IPS-NIHi7 (cell line): ENCODE measurements around the gene RBBP8NL.

Experiments
- DNase-seq: peaks from one replicate; pipeline ENCODE4 v3.0.0; 2012; ENCODE audit warnings: mixed read lengths; ENCODE audit errors: extremely low spot score

The RBBP8NL gene

GRCh38 chr20:62427172-62428001 is at the start of gene RBBP8NL:
RBBP8NL (minus strand) TSS chr20:62427539; CDS start chr20:62419647, 7,892 bp downstream.
- peak; percentile 82 for DNase-seq

- peak; percentile 56 for DNase-seq
These were observed 48.9 kb upstream of the RBBP8NL start for GRCh38 chr20:62476056-62476838.

- DNase-seq, result no peak
These were observed 48.4 kb upstream of the RBBP8NL start, which contains the start of gene GATA5 for GRCh38 chr20:62475772-62476055. GATA5 (minus strand) TSS chr20:62475995; CDS start chr20:62475521, 474 bp downstream.

GRCh38 chr20:62475027-62475771 is 47.9 kb upstream of the RBBP8NL start:
- no peak for DNase-seq

GRCh38 chr20:62474604-62475026 is 47.3 kb upstream of the RBBP8NL start:
- no peak for DNase-seq

GRCh38 chr20:62473717-62474603 is 46.6 kb upstream of the RBBP8NL start:
- peak; percentile 69 for DNase-seq

GRCh38 chr20:62472941-62473585 is 45.7 kb upstream of the RBBP8NL start:
- no peak for DNase-seq

GRCh38 chr20:62472138-62472940 is 45.0 kb upstream of the RBBP8NL start:
- no peak for DNase-seq

GRCh38 chr20:62470459-62470858 is 43.1 kb upstream of the RBBP8NL start:
- DNase-seq, result no peak

- DNase-seq, result no peak
These were observed 42.7 kb upstream of the RBBP8NL start for GRCh38 chr20:62470001-62470400.

- DNase-seq, result no peak
These were observed 42.0 kb upstream of the RBBP8NL start for GRCh38 chr20:62469352-62469751.

GRCh38 chr20:62466806-62467537 is 39.6 kb upstream of the RBBP8NL start:
- DNase-seq, result no peak

- DNase-seq, result no peak
These were observed 38.9 kb upstream of the RBBP8NL start for GRCh38 chr20:62466072-62466760.

- no peak for DNase-seq
These were observed 37.7 kb upstream of the RBBP8NL start for GRCh38 chr20:62464990-62465389.

- DNase-seq, result no peak
These were observed 37.1 kb upstream of the RBBP8NL start for GRCh38 chr20:62464425-62464770.

GRCh38 chr20:62463651-62464424 is 36.5 kb upstream of the RBBP8NL start:
- no peak for DNase-seq

- DNase-seq, result no peak
These were observed 35.7 kb upstream of the RBBP8NL start for GRCh38 chr20:62462976-62463592.
